Erythroblast (primary cell): ENCODE results near the gene DNAJA2.

Experiments
- GATA1 ChIP-seq: IDR thresholded peaks from 2 replicates; pipeline ENCODE4 v1.6.1; 2011; ENCODE audit warnings: low read depth, mild to moderate bottlenecking, control low read depth, low read length, moderate library complexity
- POLR2A ChIP-seq: IDR thresholded peaks from 2 replicates; pipeline ENCODE4 v1.6.1; 2011; ENCODE audit warnings: mild to moderate bottlenecking, low read length

GRCh38 chr16:47019568-47019967 is 46.1 kb upstream of the DNAJA2 start:
- no peak for TF ChIP-seq POLR2A
- TF ChIP-seq GATA1, result no peak
